Heart left ventricle (tissue), 16 donors: ENCODE results near the gene ADIG. TPM values are rescaled to one million over a fixed set of nuclear protein-coding genes. Genes with fewer than 3 reads are reported as not detected.

Source experiments
- ATAC-seq, 4 donors: fragments of 200-7000 bp; cut with Tn5 transposase; one replicate each; pipeline ENCODE4 v1.9.1; 2020 to 2022; ENCODE audit warnings: moderate library complexity in 4 of 4, mild to moderate bottlenecking in 3 of 4, moderate number of reproducible peaks in 1 of 4
- DNase-seq, 5 donors: peaks; one replicate each; pipeline ENCODE4 v3.0.0-alpha.2; 2020
- H3K27ac ChIP-seq, 12 donors: fragments of 200-600 bp; sonication (generic) in 4 of 12; one replicate each; pipeline versions ENCODE4 v1.5.0 to v1.8.0; 2016 to 2022; ENCODE audit warnings: mild to moderate bottlenecking in 2 of 12
- H3K27me3 ChIP-seq, 9 donors: fragments of 200-600 bp; sonication (generic) in 2 of 9; one replicate each; pipeline versions ENCODE4 v1.5.1 to v1.8.0; 2016 to 2022; ENCODE audit warnings: mild to moderate bottlenecking in 3 of 9
- H3K36me3 ChIP-seq, 9 donors: fragments of 200-600 bp; sonication (generic) in 2 of 9; one replicate each; pipeline versions ENCODE4 v1.5.0 to v1.8.0; 2018 to 2022; ENCODE audit warnings: mild to moderate bottlenecking in 2 of 9
- H3K4me1 ChIP-seq, 12 donors: fragments of 200-600 bp; sonication (generic) in 4 of 12; one replicate each; pipeline versions ENCODE4 v1.5.0 to v1.8.0; 2016 to 2022; ENCODE audit warnings: mild to moderate bottlenecking in 3 of 12
- H3K4me3 ChIP-seq, 12 donors: fragments of 200-600 bp; sonication (generic) in 4 of 12; one replicate each; pipeline versions ENCODE4 v1.5.0 to v1.8.0; 2017 to 2022; ENCODE audit warnings: mild to moderate bottlenecking in 9 of 12, moderate library complexity in 4 of 12
- H3K9me3 ChIP-seq, 12 donors: fragments of 200-600 bp; sonication (generic) in 4 of 12; one replicate each; pipeline versions ENCODE4 v1.5.0 to v1.8.0; 2016 to 2022; ENCODE audit warnings: mild to moderate bottlenecking in 1 of 12
- POLR2A ChIP-seq, 2 donors: fragments of 450-650 bp; IDR thresholded peaks; one replicate each; pipeline ENCODE4 v1.6.1; 2017; ENCODE audit warnings: antibody characterized with exemption in 2 of 2, mild to moderate bottlenecking in 2 of 2, moderate library complexity in 2 of 2
- WGBS, 4 donors: extraction: QIAGEN DNeasy Blood & Tissue Kit in 2 of 4; methylation state at CpG; one replicate each; pipeline versions ENCODE4 v1.1.5 to v1.1.7; 2013 to 2018; 5-methylcytosine and 5-hydroxymethylcytosine counted together
- intact Hi-C, 10 donors: fragments of 100-400 bp; cut with DNase I; formaldehyde crosslinking; loops; one replicate each; pipeline versions ENCODE4 v1.11.1 to v1.14.2; 2022
- polyA plus RNA-seq, 2 donors: library from polyadenylated mRNA; stranded (reverse); fragments of 200-250 nt; gene quantifications; one replicate each; pipeline ENCODE4 v1.2.3, GENCODE V29; 2013
- total RNA-seq, 9 donors: library from RNA; depleted of rRNA in 2 of 9; stranded (reverse); fragments of >200 nt in 2 of 9; fragmentation: NEBNext Ultra II Directional in 3 of 9; extraction: Animal tissue kit (Norgen Biotek cat#: 25700) in 3 of 9; gene quantifications; one replicate each; pipeline versions ENCODE4 v1.1.0 to v1.2.4, GENCODE V29; 2016 to 2023
- TF ChIP-seq, protein P1 (sequence below), 12 donors: fragments of 200-600 bp; sonication (generic) in 4 of 12; IDR thresholded peaks; one replicate each; pipeline versions ENCODE4 v1.5.0 to v1.8.0; 2018 to 2022; ENCODE audit warnings: antibody characterized with exemption in 12 of 12, mild to moderate bottlenecking in 5 of 12
- donor health status: ischemic (EF 13 %, LVEDD 7.1; RV severe dilation, severe dysfunction).
- donor health status: healthy with polysubstance abuse.
- donor health status: DM: no; HTN: yes; CAD: no.
- donor health status: DM: no; HTN: no; CAD: no.
- donor health status: ischemic (EF 25% LVEDD 6.9; RV normal size, moderate dysfunction).
- donor health status: ischemic (EF 25% LVEDD 5.7; RV mildly dilated, moderate dysfunction).
- donor health status: healthy.
- donor health status: DM: yes; HTN: yes; CAD: no.
- donor health status: ischemic (EF 35%, LVEDD 5.7; RV mildly dilated, moderate dysfunction).
- donor health status: nonischemic (EF 11% LVEDD 7.7; RV severe dilation, severe dysfunction).
- donor health status: DM: yes; HTN: yes; CAD: no.
- donor health status: PGD.
- donor health status: ischemic (EF 29% LVEDD 5.4; RV normal size, mild dysfunction).
- donor health status: nonischemic (EF 23%, LVEDD 6.1; RV moderate dilation, normal function).

Gene ADIG
- total and polyA plus RNA-seq, 11 donors: not detected

DNA sequence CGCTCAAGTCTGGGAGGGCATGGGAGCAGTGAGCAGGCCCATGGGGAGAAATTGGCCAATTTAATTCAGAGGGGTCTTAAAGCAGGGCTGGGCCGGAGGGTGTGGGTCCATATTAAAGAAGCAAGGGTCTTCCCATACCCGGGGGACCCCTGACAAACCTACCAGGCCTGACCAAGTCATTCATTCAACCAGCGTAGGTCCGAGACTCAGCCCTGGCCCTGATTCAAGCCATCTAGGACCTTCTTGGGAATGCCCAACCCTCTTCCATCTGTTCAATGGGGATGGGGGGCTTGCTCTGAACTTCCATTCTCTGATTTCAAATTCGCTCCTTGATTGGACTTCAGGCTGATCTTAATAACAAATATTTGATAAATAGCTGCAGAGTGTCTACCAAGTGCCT, 7.3 kb downstream of the ADIG start:
- no peak for ATAC-seq
- WGBS, 4 donors: 83 to 94% (median 90%) methylated on average over 6 of the region's 6 CpGs
- intact Hi-C loops: no loop called here
- Histone ChIP-seq H3K4me1 (no peaks in the 10 kb centered on the region), H3K36me3 (no peaks in the 10 kb centered on the region), H3K9me3 (no peaks in the 10 kb centered on the region), H3K4me3 (no peak overlapping the region), H3K27me3 (peaks cover 0 to 9% (median 0%) of the 10 kb centered on the region in 9 donors), H3K27ac (no peak overlapping the region)
- DNase-seq: no peak
- TF ChIP-seq, protein P1, sequence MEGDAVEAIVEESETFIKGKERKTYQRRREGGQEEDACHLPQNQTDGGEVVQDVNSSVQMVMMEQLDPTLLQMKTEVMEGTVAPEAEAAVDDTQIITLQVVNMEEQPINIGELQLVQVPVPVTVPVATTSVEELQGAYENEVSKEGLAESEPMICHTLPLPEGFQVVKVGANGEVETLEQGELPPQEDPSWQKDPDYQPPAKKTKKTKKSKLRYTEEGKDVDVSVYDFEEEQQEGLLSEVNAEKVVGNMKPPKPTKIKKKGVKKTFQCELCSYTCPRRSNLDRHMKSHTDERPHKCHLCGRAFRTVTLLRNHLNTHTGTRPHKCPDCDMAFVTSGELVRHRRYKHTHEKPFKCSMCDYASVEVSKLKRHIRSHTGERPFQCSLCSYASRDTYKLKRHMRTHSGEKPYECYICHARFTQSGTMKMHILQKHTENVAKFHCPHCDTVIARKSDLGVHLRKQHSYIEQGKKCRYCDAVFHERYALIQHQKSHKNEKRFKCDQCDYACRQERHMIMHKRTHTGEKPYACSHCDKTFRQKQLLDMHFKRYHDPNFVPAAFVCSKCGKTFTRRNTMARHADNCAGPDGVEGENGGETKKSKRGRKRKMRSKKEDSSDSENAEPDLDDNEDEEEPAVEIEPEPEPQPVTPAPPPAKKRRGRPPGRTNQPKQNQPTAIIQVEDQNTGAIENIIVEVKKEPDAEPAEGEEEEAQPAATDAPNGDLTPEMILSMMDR (IDR thresholded peaks at IDR 0.05): no peak
- TF ChIP-seq POLR2A (IDR thresholded peaks at IDR 0.05): no peak

DNA sequence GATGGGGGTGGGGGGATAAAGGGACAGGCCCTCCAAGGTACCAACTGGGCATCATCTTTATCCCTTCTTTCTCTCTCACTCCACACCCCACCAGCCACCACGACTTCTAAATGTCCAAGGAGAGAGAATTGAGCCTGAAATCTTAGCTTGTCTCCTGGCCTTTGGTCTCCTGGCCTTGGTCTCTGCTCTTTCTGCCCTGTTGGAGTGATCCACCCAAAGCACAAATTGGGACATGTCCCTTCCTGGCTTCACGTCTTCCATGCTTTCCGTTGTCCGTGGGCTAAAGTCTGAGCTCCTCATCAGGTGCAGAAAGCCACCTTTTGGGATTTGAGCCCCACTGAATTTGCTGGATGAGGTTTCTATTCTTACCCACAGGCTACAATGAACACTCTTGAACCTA, 8.4 kb downstream of the ADIG start:
- Histone ChIP-seq H3K9me3 (no peaks in the 10 kb centered on the region), H3K4me1 (no peaks in the 10 kb centered on the region), H3K4me3 (no peak overlapping the region), H3K36me3 (no peaks in the 10 kb centered on the region), H3K27ac (no peak overlapping the region), H3K27me3 (peaks cover 0 to 9% (median 0%) of the 10 kb centered on the region in 9 donors)
- WGBS, 4 donors: 81 to 88% (median 85%) methylated on average over 4 of the region's 4 CpGs
- TF ChIP-seq, protein P1 (IDR thresholded peaks at IDR 0.05): no peak
- TF ChIP-seq POLR2A (IDR thresholded peaks at IDR 0.05): no peak
- no peak for ATAC-seq
- intact Hi-C loops: no loop called here
- no peak for DNase-seq

DNA sequence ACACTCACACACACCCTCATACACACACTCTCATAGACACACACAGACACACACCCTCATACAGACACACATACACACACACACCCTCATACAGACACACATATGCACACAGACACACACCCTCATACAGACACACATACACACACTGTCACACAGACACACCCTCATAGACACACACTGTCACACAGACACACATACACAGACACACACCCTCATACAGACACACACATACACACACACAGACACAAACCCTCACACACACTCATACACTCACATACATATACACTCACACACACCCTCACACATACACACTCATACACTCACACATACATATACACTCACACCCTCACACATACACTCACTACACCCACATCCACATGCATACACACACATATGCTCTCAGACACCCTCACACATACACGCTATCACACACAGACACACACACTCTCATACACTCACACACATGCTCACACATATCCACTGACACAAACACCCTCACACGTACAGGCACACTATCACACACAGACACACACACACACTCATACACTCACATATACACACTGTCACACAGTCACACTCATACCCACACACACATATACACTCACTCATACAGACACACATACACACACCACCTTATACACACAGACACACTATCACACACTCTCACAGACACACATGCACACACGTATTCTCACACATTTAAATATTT, 9.1 kb downstream of the ADIG start:
- DNase-seq: no peak
- H3K36me3 ChIP-seq: no peaks in the 10 kb centered on the region
- no peak overlapping the region for H3K4me3 ChIP-seq
- H3K9me3 ChIP-seq: no peaks in the 10 kb centered on the region
- peaks cover 0 to 9% (median 0%) of the 10 kb centered on the region in 9 donors for H3K27me3 ChIP-seq
- intact Hi-C loops: no loop called here
- WGBS, 4 donors: 85 to 89% (median 86%) methylated on average over 3 of the region's 3 CpGs
- no peaks in the 10 kb centered on the region for H3K4me1 ChIP-seq
- H3K27ac ChIP-seq: no peak overlapping the region
- no peak for ATAC-seq
- TF ChIP-seq, protein P1 (IDR thresholded peaks at IDR 0.05): no peak
- no peak for TF ChIP-seq POLR2A (IDR thresholded peaks at IDR 0.05)

DNA sequence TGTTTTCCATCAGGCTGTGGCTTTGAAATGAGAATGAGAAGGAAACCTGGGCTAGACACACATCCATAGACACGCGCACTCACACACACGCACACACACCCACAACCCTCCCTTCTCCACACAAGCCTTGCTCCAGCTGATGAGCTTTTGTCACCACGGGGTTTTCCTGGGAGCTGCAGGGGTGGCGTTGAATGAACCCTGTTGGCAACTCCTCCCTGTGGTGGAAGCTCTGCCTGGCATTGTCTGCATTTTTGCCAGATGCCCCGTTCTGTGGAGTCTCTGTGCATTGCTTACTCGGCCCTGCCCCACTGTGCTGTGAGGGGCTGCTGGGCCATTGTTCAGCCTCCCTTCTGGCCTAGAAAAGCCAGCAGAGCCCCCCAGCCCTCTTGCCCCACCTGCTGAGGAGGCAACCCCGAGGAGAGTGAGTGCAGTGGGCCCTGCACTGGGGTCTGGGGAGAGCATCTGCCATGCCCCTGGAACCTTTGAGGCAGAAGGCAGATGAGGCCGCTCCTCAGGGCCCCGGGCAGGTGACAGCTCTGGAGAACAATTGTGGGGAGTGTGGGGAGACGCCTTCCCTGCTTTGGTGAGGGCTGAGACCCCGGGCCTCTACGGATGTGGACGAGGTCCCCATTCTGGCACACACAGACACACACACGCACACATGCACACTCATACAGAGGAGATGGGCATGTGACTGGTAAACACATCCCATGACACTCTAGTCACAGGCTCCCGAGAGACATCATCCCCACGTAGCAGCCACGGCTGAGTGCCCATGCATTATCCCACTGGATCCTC, 9.9 kb downstream of the ADIG start:
- H3K27ac ChIP-seq: no peak overlapping the region
- H3K27me3 ChIP-seq: peaks cover 0 to 9% (median 0%) of the 10 kb centered on the region in 9 donors
- 75 to 79% (median 78%) methylated on average over 16 to 18 of the region's 18 CpGs for WGBS, 4 donors
- intact Hi-C loops: no loop called here
- peak in 1 of 4 donors; percentile 34 for ATAC-seq
- no peaks in the 10 kb centered on the region for H3K4me1 ChIP-seq
- no peak for DNase-seq
- TF ChIP-seq POLR2A (IDR thresholded peaks at IDR 0.05): no peak
- TF ChIP-seq, protein P1 (IDR thresholded peaks at IDR 0.05): no peak
- no peaks in the 10 kb centered on the region for H3K9me3 ChIP-seq
- no peak overlapping the region for H3K4me3 ChIP-seq
- no peaks in the 10 kb centered on the region for H3K36me3 ChIP-seq
